Measurements from ENCODE around the gene GEMIN4.
"Not testable (repeated sequence)": the region's sequence is repeated elsewhere in the genome, so short reads cannot be mapped to it uniquely, and the experiment has no call there.

Gene GEMIN4

GRCh38 chr17:778096-778495 is 26.0 kb upstream of the GEMIN4 start:
- DNase-seq (ENCODE audit: low spot score): no peak

- DNase-seq (ENCODE audit: low spot score): no peak
These were observed 22.2 kb upstream of the GEMIN4 start for GRCh38 chr17:774313-774584.

- no peak for DNase-seq (ENCODE audit: low spot score)
These were observed 21.6 kb upstream of the GEMIN4 start for GRCh38 chr17:773467-774312.

- DNase-seq (ENCODE audit: low spot score): no peak
These were observed 21.0 kb upstream of the GEMIN4 start for GRCh38 chr17:773016-773415.

- DNase-seq (ENCODE audit: low spot score): no peak
These were observed 15.0 kb upstream of the GEMIN4 start for GRCh38 chr17:767076-767475.

GRCh38 chr17:760371-760770 is 8.3 kb upstream of the GEMIN4 start:
- DNase-seq (ENCODE audit: low spot score): no peak

GRCh38 chr17:759964-760363 is 7.9 kb upstream of the GEMIN4 start:
- DNase-seq (ENCODE audit: low spot score): no peak

GRCh38 chr17:756010-756567 is 4.0 kb upstream of the GEMIN4 start:
- not testable (repeated sequence) for DNase-seq (ENCODE audit: low spot score)

GRCh38 chr17:755319-755961 is 3.4 kb upstream of the GEMIN4 start:
- not testable (repeated sequence) for DNase-seq (ENCODE audit: low spot score)

GRCh38 chr17:753418-753817 is 1.4 kb upstream of the GEMIN4 start:
- no peak for DNase-seq (ENCODE audit: low spot score)

GRCh38 chr17:752620-753219 is 656 bp upstream of the GEMIN4 start:
- peak; percentile 55 for DNase-seq (ENCODE audit: low spot score)

GRCh38 chr17:751269-752001 is 629 bp downstream of the GEMIN4 start:
- DNase-seq (ENCODE audit: low spot score): peak; percentile 58

GRCh38 chr17:750431-751037 is 1.5 kb downstream of the GEMIN4 start:
- DNase-seq (ENCODE audit: low spot score): no peak

- not testable (repeated sequence) for DNase-seq (ENCODE audit: low spot score)
These were observed 2.7 kb downstream of the GEMIN4 start for GRCh38 chr17:749359-749758.

GRCh38 chr17:748604-749003 is 3.5 kb downstream of the GEMIN4 start:
- DNase-seq (ENCODE audit: low spot score): not testable (repeated sequence)

- DNase-seq (ENCODE audit: low spot score): no peak
These were observed 5.1 kb downstream of the GEMIN4 start for GRCh38 chr17:746783-747629.

- no peak for DNase-seq (ENCODE audit: low spot score)
These were observed 5.9 kb downstream of the GEMIN4 start for GRCh38 chr17:746181-746580.

GRCh38 chr17:745406-745805 is 6.7 kb downstream of the GEMIN4 start:
- no peak for DNase-seq (ENCODE audit: low spot score)

GRCh38 chr17:744937-745336 is 7.1 kb downstream of the GEMIN4 start:
- DNase-seq (ENCODE audit: low spot score): no peak

- DNase-seq (ENCODE audit: low spot score): no peak
These were observed 8.9 kb downstream of the GEMIN4 start for GRCh38 chr17:743139-743538.
